Measurements from ENCODE around the gene ZNF224.

DNA sequence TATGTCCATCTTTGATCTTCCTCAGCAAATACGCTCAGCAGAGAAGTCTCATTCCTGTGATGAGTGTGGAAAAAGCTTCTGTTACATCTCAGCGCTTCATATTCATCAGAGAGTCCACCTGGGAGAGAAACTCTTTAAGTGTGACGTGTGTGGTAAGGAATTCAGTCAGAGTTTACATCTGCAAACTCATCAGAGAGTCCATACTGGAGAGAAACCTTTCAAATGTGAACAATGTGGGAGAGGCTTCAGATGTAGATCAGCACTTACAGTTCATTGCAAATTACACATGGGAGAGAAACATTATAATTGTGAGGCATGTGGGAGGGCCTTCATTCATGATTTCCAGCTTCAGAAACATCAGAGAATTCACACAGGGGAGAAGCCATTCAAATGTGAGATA lies 27.9 kb upstream of the ZNF224 start:
- TF ChIP-seq POLR2A (IDR thresholded peaks at IDR 0.05; ENCODE audit: low read depth, low read length) (no peak), TBL1XR1 (IDR thresholded peaks at IDR 0.05; ENCODE audit: low read depth, low read length) (no peak), EZH2 (IDR thresholded peaks at IDR 0.05; ENCODE audit: borderline replicate concordance, control insufficient read depth, low read depth, low read length) (no peak), NBN (IDR thresholded peaks at IDR 0.05) (no peak), TARDBP (IDR thresholded peaks at IDR 0.05; ENCODE audit: borderline replicate concordance) (no peak), BHLHE40 (IDR thresholded peaks at IDR 0.05; ENCODE audit: borderline replicate concordance in 1 of 2, low read depth in 2 of 2, low read length in 1 of 2) (no peak)
- TF ChIP-seq, protein P1, sequence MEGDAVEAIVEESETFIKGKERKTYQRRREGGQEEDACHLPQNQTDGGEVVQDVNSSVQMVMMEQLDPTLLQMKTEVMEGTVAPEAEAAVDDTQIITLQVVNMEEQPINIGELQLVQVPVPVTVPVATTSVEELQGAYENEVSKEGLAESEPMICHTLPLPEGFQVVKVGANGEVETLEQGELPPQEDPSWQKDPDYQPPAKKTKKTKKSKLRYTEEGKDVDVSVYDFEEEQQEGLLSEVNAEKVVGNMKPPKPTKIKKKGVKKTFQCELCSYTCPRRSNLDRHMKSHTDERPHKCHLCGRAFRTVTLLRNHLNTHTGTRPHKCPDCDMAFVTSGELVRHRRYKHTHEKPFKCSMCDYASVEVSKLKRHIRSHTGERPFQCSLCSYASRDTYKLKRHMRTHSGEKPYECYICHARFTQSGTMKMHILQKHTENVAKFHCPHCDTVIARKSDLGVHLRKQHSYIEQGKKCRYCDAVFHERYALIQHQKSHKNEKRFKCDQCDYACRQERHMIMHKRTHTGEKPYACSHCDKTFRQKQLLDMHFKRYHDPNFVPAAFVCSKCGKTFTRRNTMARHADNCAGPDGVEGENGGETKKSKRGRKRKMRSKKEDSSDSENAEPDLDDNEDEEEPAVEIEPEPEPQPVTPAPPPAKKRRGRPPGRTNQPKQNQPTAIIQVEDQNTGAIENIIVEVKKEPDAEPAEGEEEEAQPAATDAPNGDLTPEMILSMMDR (IDR thresholded peaks at IDR 0.05 in 2 of 3, conservative IDR thresholded peaks at IDR 0.05 in 1 of 3; ENCODE audit: control insufficient read depth in 2 of 3, extremely low read depth in 1 of 3, insufficient read depth in 1 of 3, low read depth in 3 of 3, low read length in 3 of 3), result no peak
- TF ChIP-seq, protein P2, sequence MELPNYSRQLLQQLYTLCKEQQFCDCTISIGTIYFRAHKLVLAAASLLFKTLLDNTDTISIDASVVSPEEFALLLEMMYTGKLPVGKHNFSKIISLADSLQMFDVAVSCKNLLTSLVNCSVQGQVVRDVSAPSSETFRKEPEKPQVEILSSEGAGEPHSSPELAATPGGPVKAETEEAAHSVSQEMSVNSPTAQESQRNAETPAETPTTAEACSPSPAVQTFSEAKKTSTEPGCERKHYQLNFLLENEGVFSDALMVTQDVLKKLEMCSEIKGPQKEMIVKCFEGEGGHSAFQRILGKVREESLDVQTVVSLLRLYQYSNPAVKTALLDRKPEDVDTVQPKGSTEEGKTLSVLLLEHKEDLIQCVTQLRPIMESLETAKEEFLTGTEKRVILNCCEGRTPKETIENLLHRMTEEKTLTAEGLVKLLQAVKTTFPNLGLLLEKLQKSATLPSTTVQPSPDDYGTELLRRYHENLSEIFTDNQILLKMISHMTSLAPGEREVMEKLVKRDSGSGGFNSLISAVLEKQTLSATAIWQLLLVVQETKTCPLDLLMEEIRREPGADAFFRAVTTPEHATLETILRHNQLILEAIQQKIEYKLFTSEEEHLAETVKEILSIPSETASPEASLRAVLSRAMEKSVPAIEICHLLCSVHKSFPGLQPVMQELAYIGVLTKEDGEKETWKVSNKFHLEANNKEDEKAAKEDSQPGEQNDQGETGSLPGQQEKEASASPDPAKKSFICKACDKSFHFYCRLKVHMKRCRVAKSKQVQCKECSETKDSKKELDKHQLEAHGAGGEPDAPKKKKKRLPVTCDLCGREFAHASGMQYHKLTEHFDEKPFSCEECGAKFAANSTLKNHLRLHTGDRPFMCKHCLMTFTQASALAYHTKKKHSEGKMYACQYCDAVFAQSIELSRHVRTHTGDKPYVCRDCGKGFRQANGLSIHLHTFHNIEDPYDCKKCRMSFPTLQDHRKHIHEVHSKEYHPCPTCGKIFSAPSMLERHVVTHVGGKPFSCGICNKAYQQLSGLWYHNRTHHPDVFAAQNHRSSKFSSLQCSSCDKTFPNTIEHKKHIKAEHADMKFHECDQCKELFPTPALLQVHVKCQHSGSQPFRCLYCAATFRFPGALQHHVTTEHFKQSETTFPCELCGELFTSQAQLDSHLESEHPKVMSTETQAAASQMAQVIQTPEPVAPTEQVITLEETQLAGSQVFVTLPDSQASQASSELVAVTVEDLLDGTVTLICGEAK (IDR thresholded peaks at IDR 0.05; ENCODE audit: borderline replicate concordance), result no peak
- TF ChIP-seq, protein P3, sequence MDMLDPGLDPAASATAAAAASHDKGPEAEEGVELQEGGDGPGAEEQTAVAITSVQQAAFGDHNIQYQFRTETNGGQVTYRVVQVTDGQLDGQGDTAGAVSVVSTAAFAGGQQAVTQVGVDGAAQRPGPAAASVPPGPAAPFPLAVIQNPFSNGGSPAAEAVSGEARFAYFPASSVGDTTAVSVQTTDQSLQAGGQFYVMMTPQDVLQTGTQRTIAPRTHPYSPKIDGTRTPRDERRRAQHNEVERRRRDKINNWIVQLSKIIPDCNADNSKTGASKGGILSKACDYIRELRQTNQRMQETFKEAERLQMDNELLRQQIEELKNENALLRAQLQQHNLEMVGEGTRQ (IDR thresholded peaks at IDR 0.05; ENCODE audit: borderline replicate concordance, low read depth, low read length), result no peak
